ACC112 (cell line): ENCODE data around the gene PECR.
A peak's percentile ranks its signal among the peaks of the same experiment; 100 is the strongest.
"Not testable (repeated sequence)": the region's sequence is repeated elsewhere in the genome, so short reads cannot be mapped to it uniquely, and the experiment has no call there.

Source experiments
- H2AFZ ChIP-seq: fragments of 200-600 bp; sonication (generic); one replicate; pipeline ENCODE4 v1.6.0; 2017; ENCODE audit warnings: antibody characterized with exemption, low read length; ENCODE audit not compliant: unreplicated experiment
- H3K27ac ChIP-seq: fragments of 200-600 bp; sonication (generic); 2 replicates; pipeline ENCODE4 v1.5.1; 2014; ENCODE audit warnings: low read depth, mild to moderate bottlenecking, antibody characterized with exemption, low read length, moderate library complexity
- H3K27me3 ChIP-seq: fragments of 200-600 bp; sonication (generic); 2 replicates; pipeline ENCODE4 v1.6.1; 2014; ENCODE audit warnings: mild to moderate bottlenecking, antibody characterized with exemption, low read length, moderate library complexity, mixed read lengths; ENCODE audit not compliant: insufficient read depth
- H3K36me3 ChIP-seq: fragments of 200-600 bp; sonication (generic); 2 replicates; pipeline ENCODE4 v1.6.1; 2016; ENCODE audit warnings: mild to moderate bottlenecking, antibody characterized with exemption, low read length, moderate library complexity, mixed read lengths; ENCODE audit not compliant: insufficient read depth
- H3K4me1 ChIP-seq: fragments of 200-600 bp; sonication (generic); one replicate; pipeline ENCODE4 v1.6.1; 2016; ENCODE audit warnings: low read length, mixed read lengths; ENCODE audit not compliant: insufficient read depth, unreplicated experiment, control insufficient read depth
- H3K4me3 ChIP-seq: fragments of 200-600 bp; sonication (generic); 2 replicates; pipeline ENCODE4 v1.5.1; 2014; ENCODE audit warnings: mild to moderate bottlenecking, low read depth, low read length
- H3K79me2 ChIP-seq: fragments of 200-600 bp; sonication (generic); one replicate; pipeline ENCODE4 v1.6.0; 2016; ENCODE audit warnings: low read length; ENCODE audit not compliant: control insufficient read depth, unreplicated experiment, insufficient read depth

Gene PECR

GRCh38 chr2:216014006-216014405 lies 67.6 kb downstream of the PECR start:
- Histone ChIP-seq H3K27ac (no peak overlapping the region), H3K4me3 (peak overlapping the region; percentile 95; the same call in 1 of the 2 replicates), H2AFZ (no peak overlapping the region), H3K4me1 (peaks cover 5% of the 10 kb centered on the region), H3K79me2 (no peaks in the 10 kb centered on the region), H3K27me3 (no peaks in the 10 kb centered on the region), H3K36me3 (no peaks in the 10 kb centered on the region)

DNA sequence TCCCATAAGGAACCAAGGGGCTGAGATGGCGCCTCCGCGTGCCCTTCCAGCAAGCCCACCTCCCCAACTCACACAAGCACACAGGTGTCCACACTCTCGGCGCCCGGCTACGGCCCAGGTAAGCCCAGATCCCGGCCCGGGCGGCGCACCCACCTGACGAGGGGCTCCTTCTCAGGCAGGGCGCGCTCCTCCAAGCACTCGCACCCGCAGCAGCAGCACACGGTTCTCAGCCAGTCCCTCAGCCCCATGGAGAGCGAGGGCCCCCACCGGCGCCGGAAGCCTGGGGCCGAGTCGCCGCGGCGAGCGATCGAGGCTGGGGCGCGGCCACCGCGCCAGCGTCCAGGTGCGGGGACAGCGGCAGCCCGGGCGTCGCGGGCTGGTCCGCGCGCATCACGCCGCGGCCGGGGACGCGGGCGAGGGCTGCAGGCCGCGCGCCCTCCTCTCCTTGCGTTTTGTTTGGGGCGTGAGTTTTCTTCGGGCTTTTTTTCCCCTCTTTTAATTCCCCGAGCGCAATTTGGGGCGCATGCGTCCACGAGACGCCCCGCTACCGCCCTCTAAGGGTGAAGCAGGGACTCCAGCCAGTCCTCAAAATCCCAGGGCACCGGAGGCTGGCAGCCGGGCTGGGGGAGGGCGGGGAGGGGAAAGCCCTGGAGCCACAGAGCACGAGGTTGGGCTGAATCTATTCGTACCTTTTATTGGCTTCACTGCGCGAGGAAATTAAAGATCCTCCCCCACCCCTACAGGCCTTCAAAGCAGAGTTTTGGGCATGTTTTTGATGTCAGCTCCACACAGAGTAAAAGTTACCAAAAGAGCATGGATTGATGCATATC lies 68.3 kb downstream of the PECR start, which contains the start of gene MREG:
Gene MREG (minus strand): TSS at position 472 of the 830 bp plus-strand sequence. CDS start 224 bp downstream, at position 248.
- Histone ChIP-seq H3K27ac (no peak within 1 kb of the TSS), H3K4me3 (peak within 1 kb of the TSS; percentile 95), H3K27me3 (no peaks in the 10 kb centered on the region), H3K4me1 (peaks cover 5% of the 10 kb centered on the region), H3K36me3 (no peaks in the 10 kb centered on the region), H3K79me2 (no peaks in the 10 kb centered on the region), H2AFZ (peak within 1 kb of the TSS; percentile 97)

GRCh38 chr2:216012830-216013079 lies 68.9 kb downstream of the PECR start:
- Histone ChIP-seq H3K27ac (no peak overlapping the region), H3K27me3 (no peaks in the 10 kb centered on the region), H3K79me2 (no peaks in the 10 kb centered on the region), H3K4me1 (peaks cover 5% of the 10 kb centered on the region), H2AFZ (peak overlapping the region; percentile 97), H3K36me3 (no peaks in the 10 kb centered on the region), H3K4me3 (peak overlapping the region; percentile 95)

DNA sequence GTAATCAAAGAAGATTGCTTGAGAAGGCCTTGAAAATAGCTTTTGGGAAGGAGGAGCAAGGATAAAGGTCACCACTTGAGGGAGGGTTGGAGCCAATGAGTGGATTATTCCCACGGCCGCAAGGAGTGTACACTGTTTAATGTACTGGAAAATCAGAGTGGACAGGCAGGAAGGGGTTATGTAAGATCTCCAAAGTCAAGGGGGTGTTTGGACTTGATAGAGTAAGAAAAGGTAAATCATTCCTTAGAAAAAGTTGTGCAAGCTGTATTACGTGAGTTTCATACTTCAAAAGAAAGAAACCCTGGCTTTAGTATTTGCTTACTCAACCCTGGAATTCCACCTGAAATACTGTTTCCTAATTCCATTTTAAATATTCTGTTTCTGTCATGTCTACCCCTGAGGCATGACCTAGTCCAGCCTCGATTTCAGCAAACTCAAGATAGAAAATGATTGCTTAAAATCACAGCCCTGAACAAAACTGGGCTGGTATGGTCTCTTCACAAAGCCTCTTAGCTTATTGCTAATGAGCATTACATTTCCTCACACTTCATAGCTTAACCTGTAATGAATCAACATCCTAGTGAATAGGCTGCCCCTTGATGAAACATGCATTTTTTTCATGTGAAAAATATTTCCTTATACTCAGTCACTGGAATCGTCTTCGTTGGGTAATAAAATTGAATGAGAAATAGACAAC lies 69.3 kb downstream of the PECR start:
- Histone ChIP-seq H3K27ac (no peak overlapping the region), H3K4me3 (peak overlapping the region; percentile 95), H3K27me3 (no peaks in the 10 kb centered on the region), H3K4me1 (peaks cover 5% of the 10 kb centered on the region), H2AFZ (peak overlapping the region; percentile 97), H3K79me2 (no peaks in the 10 kb centered on the region), H3K36me3 (no peaks in the 10 kb centered on the region)

- not testable (repeated sequence) for H3K4me3 ChIP-seq, H3K36me3 ChIP-seq, H2AFZ ChIP-seq, H3K27ac ChIP-seq, H3K27me3 ChIP-seq, H3K79me2 ChIP-seq, H3K4me1 ChIP-seq
These were observed 72.4 kb downstream of the PECR start for GRCh38 chr2:216009215-216009614.

- Histone ChIP-seq H3K27me3 (no peaks in the 10 kb centered on the region), H3K27ac (no peak overlapping the region), H3K79me2 (no peaks in the 10 kb centered on the region), H3K4me1 (peaks cover 5% of the 10 kb centered on the region), H3K36me3 (no peaks in the 10 kb centered on the region), H3K4me3 (no peak overlapping the region), H2AFZ (no peak overlapping the region)
These were observed 73.2 kb downstream of the PECR start for GRCh38 chr2:216008387-216008786.

DNA sequence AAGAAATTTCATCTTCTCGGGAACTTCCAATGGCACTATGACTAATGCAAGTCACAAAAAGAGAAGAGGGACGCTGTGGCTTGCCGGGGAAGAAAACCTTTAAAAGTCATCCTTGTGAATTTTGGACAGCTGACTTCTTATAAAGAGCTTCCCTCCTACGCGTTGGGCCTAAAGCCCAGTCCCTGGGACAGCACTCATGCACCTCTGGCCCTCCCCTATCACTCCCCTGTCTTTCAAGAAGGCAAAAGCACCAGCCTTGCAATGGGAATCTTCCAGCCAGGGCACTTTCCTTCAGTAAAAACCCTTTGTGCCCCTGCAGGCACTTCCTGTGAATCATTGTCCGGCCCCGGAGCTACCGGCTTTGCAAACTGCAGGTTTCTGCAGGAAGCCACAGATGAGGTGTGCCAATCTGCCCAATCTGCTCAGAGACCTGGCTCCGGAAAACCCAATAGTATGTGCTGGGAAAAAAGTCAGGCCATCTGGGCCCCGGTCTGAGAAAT lies 75.4 kb downstream of the PECR start:
- Histone ChIP-seq H3K36me3 (no peaks in the 10 kb centered on the region), H3K27me3 (no peaks in the 10 kb centered on the region), H3K4me1 (no peaks in the 10 kb centered on the region), H3K4me3 (no peak overlapping the region), H2AFZ (peak overlapping the region; percentile 19), H3K79me2 (no peaks in the 10 kb centered on the region), H3K27ac (no peak overlapping the region)

DNA sequence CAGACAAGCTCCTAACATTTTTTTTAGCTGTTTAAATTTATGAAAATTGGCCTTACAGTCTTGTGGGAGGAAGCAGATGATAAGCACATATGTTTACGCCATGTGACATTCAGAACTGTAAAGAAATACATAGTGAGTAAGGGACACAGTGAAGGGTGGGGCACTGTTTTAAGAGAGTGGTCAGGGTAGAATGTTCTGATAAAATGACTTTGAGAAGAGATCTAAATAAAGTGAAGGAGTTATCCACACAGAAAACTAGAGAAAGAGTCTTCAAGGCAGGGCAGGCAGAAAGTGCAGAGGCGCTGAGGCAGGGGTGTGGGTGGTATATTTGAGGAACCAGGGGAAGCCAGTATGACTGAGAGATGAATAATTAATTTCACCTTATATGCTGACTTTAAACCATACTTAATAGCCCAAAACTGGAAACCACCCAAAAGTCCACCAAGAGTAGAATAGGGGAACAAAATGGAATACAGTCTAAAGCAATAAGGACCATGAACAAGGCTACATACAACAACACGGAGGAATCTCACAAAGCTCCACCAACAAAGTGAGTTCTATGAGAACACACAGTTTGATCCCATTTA lies 76.8 kb downstream of the PECR start:
- no peaks in the 10 kb centered on the region for H3K4me1 ChIP-seq
- H3K79me2 ChIP-seq = no peaks in the 10 kb centered on the region
- no peak overlapping the region for H2AFZ ChIP-seq
- H3K36me3 ChIP-seq = no peaks in the 10 kb centered on the region
- no peak overlapping the region for H3K27ac ChIP-seq
- no peak overlapping the region for H3K4me3 ChIP-seq
- no peaks in the 10 kb centered on the region for H3K27me3 ChIP-seq

DNA sequence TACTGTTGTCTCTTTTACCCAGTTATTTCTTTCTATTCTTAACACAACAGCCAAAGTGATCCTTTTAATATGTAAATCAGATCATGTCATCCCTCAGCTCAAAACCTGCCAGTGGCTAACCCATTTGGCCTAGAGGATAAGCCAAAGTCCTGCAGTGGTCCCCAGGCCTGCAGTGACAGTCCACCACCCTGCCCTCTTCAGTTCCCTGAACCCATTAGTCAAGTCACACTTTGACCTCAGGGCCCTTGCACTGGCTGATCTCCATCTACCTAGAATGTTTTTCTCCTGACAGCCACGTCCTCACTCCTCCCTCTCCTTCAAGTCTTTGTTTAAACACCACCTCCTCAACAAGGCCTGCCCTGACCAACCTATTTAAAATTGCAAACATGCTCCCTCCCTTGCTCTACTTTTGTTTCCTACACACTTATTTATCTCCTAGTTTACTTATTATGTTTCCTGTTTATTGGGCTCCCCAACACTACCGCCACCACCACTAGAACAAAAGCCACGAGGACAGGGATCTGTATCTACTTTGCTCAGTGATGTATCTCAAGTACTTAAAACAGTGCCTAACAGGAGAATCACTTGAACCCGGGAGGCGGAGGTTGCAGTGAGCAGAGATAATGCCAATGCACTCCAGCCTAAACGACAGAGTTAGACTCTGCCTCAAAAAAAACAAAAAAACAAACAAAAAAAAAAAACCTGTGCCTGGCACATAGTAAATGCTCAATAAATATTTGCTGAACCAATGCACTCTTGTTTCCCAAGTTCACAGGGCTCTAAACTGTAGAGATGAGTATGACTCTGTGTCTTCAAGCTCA lies 77.5 kb downstream of the PECR start:
- Histone ChIP-seq H2AFZ (no peak overlapping the region), H3K4me1 (no peaks in the 10 kb centered on the region), H3K27me3 (no peaks in the 10 kb centered on the region), H3K79me2 (no peaks in the 10 kb centered on the region), H3K27ac (no peak overlapping the region), H3K36me3 (no peaks in the 10 kb centered on the region), H3K4me3 (no peak overlapping the region)

GRCh38 chr2:216002693-216003092 lies 78.9 kb downstream of the PECR start:
- no peak overlapping the region for H3K27ac ChIP-seq
- H3K36me3 ChIP-seq = no peaks in the 10 kb centered on the region
- no peak overlapping the region for H2AFZ ChIP-seq
- no peaks in the 10 kb centered on the region for H3K27me3 ChIP-seq
- H3K79me2 ChIP-seq = no peaks in the 10 kb centered on the region
- H3K4me3 ChIP-seq = no peak overlapping the region
- no peaks in the 10 kb centered on the region for H3K4me1 ChIP-seq
